ENCODE data around the gene DBNDD1.

Gene DBNDD1

GRCh38 chr16:90044111-90044551 lies 24.9 kb upstream of the DBNDD1 start:
- no peak overlapping the region for H3K4me3 ChIP-seq (ENCODE audit: low read depth, low read length)
- no peak for TF ChIP-seq CTCF (IDR thresholded peaks at IDR 0.05; ENCODE audit: insufficient read depth, low read depth, low read length, missing control alignments)
- no peak for DNase-seq (ENCODE audit: low read depth)

GRCh38 chr16:90043526-90043925 lies 24.3 kb upstream of the DBNDD1 start:
- no peak for TF ChIP-seq CTCF (IDR thresholded peaks at IDR 0.05; ENCODE audit: insufficient read depth, low read depth, low read length, missing control alignments)
- no peak for DNase-seq (ENCODE audit: low read depth)
- no peak overlapping the region for H3K4me3 ChIP-seq (ENCODE audit: low read depth, low read length)

- DNase-seq (ENCODE audit: low read depth) = no peak
- no peak for TF ChIP-seq CTCF (IDR thresholded peaks at IDR 0.05; ENCODE audit: insufficient read depth, low read depth, low read length, missing control alignments)
- H3K4me3 ChIP-seq (ENCODE audit: low read depth, low read length) = no peak overlapping the region
Observed at GRCh38 chr16:90042946-90043514, 23.8 kb upstream of the DBNDD1 start.

- TF ChIP-seq CTCF (IDR thresholded peaks at IDR 0.05; ENCODE audit: insufficient read depth, low read depth, low read length, missing control alignments) = no peak
Observed at GRCh38 chr16:90041896-90042473, 22.7 kb upstream of the DBNDD1 start.

GRCh38 chr16:90040152-90041023 lies 21.1 kb upstream of the DBNDD1 start:
- H3K4me3 ChIP-seq (ENCODE audit: low read depth, low read length) = no peak overlapping the region
- no peak for DNase-seq (ENCODE audit: low read depth)
- no peak for TF ChIP-seq CTCF (IDR thresholded peaks at IDR 0.05; ENCODE audit: insufficient read depth, low read depth, low read length, missing control alignments)

More at GRCh38 chr16:90041896-90042473, 22.7 kb upstream of the DBNDD1 start:
- H3K4me3 ChIP-seq (ENCODE audit: low read depth, low read length) = no peak overlapping the region
- DNase-seq (ENCODE audit: low read depth) = no peak

GRCh38 chr16:90037276-90037675 lies 18.0 kb upstream of the DBNDD1 start:
- TF ChIP-seq CTCF (IDR thresholded peaks at IDR 0.05; ENCODE audit: insufficient read depth, low read depth, low read length, missing control alignments) = no peak
- H3K4me3 ChIP-seq (ENCODE audit: low read depth, low read length) = no peak overlapping the region
- no peak for DNase-seq (ENCODE audit: low read depth)
